ENCODE results near the gene TMEM185B.

- TF ChIP-seq GATA2 (IDR thresholded peaks at IDR 0.05; ENCODE audit: low read depth, low read length) (no peak), GATA3 (IDR thresholded peaks at IDR 0.05; ENCODE audit: low read depth, low read length) (no peak)
Observed at GRCh38 chr2:120218181-120218580, 5.0 kb downstream of the TMEM185B start.

Measured in SH-SY5Y (cell line).